HG03280 (cell line): ENCODE measurements around the gene PRCP.
A peak's percentile ranks its signal among the peaks of the same experiment; 100 is the strongest.

Experiments used
- ATAC-seq: cut with Tn5 transposase; IDR thresholded peaks from one replicate; pipeline ENCODE4 v1.9.1; 2021; ENCODE audit warnings: mild to moderate bottlenecking, moderate library complexity; ENCODE audit not compliant: unreplicated experiment

PRCP gene

GRCh38 chr11:82908311-82908710 lies 8.1 kb upstream of the PRCP start:
- ATAC-seq, result no peak

- ATAC-seq, result no peak
These were observed 7.1 kb upstream of the PRCP start for GRCh38 chr11:82907371-82907770.

GRCh38 chr11:82906931-82907330 lies 6.7 kb upstream of the PRCP start:
- no peak for ATAC-seq

GRCh38 chr11:82906236-82906635 lies 6.0 kb upstream of the PRCP start:
- no peak for ATAC-seq

- no peak for ATAC-seq
These were observed 3.8 kb upstream of the PRCP start for GRCh38 chr11:82903843-82904586.

- ATAC-seq, result no peak
These were observed 2.6 kb upstream of the PRCP start for GRCh38 chr11:82902880-82903279.

GRCh38 chr11:82901922-82902485 lies 1.8 kb upstream of the PRCP start:
- ATAC-seq, result no peak

GRCh38 chr11:82901165-82901921 lies 1.1 kb upstream of the PRCP start, which contains the start of gene DDIAS:
Gene DDIAS (plus strand): TSS chr11:82901736. CDS start chr11:82914739, 13,003 bp downstream.
- peak; percentile 72 for ATAC-seq

- ATAC-seq, result no peak
These were observed 313 bp downstream of the PRCP start for GRCh38 chr11:82899957-82900276.

- ATAC-seq, result no peak
These were observed 927 bp downstream of the PRCP start for GRCh38 chr11:82899186-82899820.

GRCh38 chr11:82898241-82898640 lies 2.0 kb downstream of the PRCP start:
- ATAC-seq, result no peak

GRCh38 chr11:82896183-82896582 lies 4.0 kb downstream of the PRCP start:
- ATAC-seq, result no peak

- peak; percentile 21 for ATAC-seq
These were observed 4.7 kb downstream of the PRCP start for GRCh38 chr11:82895437-82896091.

GRCh38 chr11:82892611-82893169 lies 7.5 kb downstream of the PRCP start:
- no peak for ATAC-seq

GRCh38 chr11:82890936-82891335 lies 9.3 kb downstream of the PRCP start:
- ATAC-seq, result no peak

GRCh38 chr11:82890002-82890341 lies 10.3 kb downstream of the PRCP start:
- no peak for ATAC-seq

- no peak for ATAC-seq
These were observed 10.9 kb downstream of the PRCP start for GRCh38 chr11:82889133-82890001.

GRCh38 chr11:82883853-82884252 lies 16.4 kb downstream of the PRCP start:
- no peak for ATAC-seq

- no peak for ATAC-seq
These were observed 25.3 kb downstream of the PRCP start for GRCh38 chr11:82874646-82875523.
